Daoy (cell line): Measurements from ENCODE around the gene ALK. TPM values are rescaled to one million over a fixed set of nuclear protein-coding genes. Genes with fewer than 3 reads are reported as not detected.

ENCODE experiments used
- DNase-seq: peaks from one replicate; pipeline ENCODE4 v3.0.0-alpha.2; 2015; ENCODE audit warnings: low read depth
- total RNA-seq: library from RNA; depleted of rRNA; stranded (reverse); fragments of >200 nt; shearing (Covaris generic); gene quantifications from 2 replicates; pipeline ENCODE4 v1.2.3, GENCODE V29; 2014; rRNA removed

ALK gene
- total RNA-seq, 1 experiment from 2014 or later: 0.11 TPM

DNA sequence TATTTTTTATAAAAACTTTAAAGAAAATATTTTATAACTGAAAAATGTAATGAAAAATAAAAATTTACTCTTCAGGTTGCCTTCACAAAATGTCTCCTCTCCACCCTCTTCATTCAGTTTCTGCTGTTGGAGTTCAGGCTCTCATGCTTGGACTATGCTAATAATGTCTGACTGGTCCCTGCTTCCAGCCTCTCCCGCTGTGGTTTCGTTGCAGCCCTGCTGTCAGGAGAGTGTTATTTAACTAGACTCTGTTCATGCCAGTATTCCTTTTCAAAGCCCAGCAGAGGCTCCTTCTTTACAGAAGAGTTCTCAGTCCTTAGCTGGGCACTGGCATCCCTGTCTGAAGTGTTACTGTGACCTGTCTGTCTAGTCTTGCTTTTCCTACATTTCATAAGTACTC, 765.8 kb downstream of the ALK start:
- no peak for DNase-seq

DNA sequence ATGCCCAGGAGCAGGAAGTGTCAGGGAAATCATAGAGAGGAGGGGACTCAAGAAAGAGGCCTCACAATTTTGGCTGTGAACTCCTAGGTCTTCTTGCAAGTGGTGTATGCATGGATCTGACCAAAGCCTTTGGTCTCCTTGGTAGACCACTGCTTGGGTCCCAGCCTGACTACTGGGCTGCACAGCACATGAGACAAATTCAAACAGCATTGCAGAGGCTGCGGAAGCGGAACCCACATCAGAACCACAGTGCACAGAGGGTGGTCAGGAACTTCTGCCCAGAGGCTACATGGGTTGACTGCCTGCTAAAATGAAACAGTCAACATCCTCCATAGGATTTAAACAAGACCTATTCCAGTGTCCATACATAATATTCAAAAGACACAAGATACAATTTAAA, 766.8 kb downstream of the ALK start:
- DNase-seq: no peak

- no peak for DNase-seq
Measured at GRCh38 chr2:29147963-29148362, 773.4 kb downstream of the ALK start.

DNA sequence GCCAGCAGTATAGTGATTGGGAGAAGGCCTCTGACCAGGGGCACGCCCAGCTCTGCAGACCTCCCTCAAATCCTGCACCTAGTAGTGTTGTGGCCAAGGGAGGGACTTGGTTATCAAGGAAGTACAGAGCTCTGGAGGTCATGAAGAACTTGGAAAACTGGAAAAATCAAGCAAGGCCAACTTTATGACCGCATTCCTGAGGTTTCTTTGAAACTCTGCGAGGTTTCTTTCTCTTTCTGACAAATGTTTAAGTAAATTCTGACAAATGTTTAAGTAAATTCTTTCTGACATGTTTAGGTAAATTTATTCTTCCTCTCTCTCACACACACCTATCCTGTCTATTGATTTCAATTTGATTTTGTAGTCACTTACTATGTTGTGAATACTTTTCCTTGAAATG, 775.2 kb downstream of the ALK start:
- no peak for DNase-seq

DNA sequence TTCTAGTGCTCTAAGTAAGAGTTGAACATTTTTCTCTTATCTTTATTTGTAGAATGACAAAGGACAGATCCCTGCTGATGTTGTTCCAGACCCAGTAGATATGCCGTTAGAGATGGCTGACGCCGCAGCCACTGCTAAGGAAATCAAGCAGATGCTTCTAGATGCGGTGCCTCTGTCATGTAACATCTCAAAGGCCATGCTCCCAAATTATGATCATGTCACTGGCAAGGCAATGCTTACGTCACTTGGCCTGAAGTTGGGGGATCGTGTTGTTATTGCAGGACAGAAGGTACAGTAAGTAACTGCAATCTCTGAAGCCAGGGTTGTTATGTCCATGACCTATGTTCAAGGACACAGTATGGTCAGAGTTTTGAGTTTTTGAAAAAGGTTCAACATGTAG, 777.7 kb downstream of the ALK start:
- DNase-seq: no peak

Other genes with a start within 250 kb of the ALK start
- gene YPEL5, start 225.4 kb upstream of the ALK start, total RNA-seq: 50.5 and 53.3 TPM in 2 replicates